Kidney glomerular epithelial cell (primary cell): ENCODE results near the gene PRRT1.
A peak's percentile ranks its signal among the peaks of the same experiment; 100 is the strongest.
"Not testable (repeated sequence)": the region's sequence is repeated elsewhere in the genome, so short reads cannot be mapped to it uniquely, and the experiment has no call there.

Experiments used
- DNase-seq: peaks from one replicate; lab custom pipeline; 2025; lab: John Stamatoyannopoulos, UW

Gene PRRT1

GRCh38 chr6:32120573-32121059, 31.1 kb downstream of the PRRT1 start:
- DNase-seq: no peak

- DNase-seq: peak; percentile 49
These were observed 32.7 kb downstream of the PRRT1 start for GRCh38 chr6:32118782-32119628.

GRCh38 chr6:32117461-32117860, 34.3 kb downstream of the PRRT1 start:
- DNase-seq: no peak

- no peak for DNase-seq
These were observed 35.1 kb downstream of the PRRT1 start for GRCh38 chr6:32116674-32117073.

- DNase-seq: no peak
These were observed 36.1 kb downstream of the PRRT1 start for GRCh38 chr6:32115623-32116022.

DNA sequence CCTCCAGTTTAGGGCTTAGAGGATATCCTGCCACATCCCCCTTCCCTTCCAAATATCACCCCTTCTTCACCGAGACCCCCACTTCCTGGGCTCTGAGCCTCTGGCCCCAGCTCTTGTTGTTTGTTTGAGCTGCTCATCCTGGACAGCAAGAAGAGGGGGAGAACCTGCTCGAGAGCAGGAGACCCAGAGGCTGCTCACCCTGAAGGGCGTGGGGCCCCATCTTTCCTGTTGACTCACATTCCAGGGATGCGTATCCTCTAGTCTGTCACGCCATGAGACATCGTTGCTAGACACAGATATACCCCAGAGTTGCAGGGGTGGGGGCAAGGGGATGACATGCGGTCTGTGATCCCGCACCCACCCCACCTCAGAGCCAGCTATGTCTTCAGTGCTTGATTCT, 36.9 kb downstream of the PRRT1 start:
- no peak for DNase-seq

GRCh38 chr6:32113386-32114352, 38.1 kb downstream of the PRRT1 start:
- DNase-seq: peak; percentile 27

- no peak for DNase-seq
These were observed 39.2 kb downstream of the PRRT1 start for GRCh38 chr6:32112431-32112980.

DNA sequence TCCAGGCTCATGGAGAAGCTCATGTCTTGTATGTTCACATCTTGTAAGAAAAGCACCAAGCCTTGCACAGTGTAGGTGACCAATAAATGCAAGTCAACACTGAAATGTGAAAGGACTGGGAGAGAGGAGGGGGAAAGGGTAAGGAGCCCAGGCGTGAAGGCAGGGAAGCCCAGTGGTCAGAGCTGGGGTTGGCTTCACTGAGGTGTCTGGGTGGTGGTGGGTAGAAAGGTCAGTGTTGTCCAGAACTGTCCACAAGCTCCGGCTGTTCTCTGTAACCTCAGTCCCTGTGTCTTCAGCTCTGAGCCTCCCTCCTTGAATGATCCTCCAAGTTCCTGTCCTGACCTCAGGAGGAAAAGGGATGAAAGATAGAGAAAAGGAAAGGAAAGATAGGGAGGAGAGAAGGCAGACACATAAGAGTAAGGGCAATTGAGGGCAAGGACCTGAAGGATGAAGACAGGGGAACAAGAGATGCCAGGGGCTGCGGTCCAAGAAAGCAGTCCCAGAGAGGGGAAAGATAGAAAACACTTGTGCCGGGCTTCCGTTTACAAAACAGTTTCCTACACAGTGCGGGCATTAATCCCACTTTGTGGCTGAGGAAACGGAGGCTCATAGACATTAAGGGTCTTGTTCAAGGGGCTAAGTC, 40.2 kb downstream of the PRRT1 start:
- no peak for DNase-seq

DNA sequence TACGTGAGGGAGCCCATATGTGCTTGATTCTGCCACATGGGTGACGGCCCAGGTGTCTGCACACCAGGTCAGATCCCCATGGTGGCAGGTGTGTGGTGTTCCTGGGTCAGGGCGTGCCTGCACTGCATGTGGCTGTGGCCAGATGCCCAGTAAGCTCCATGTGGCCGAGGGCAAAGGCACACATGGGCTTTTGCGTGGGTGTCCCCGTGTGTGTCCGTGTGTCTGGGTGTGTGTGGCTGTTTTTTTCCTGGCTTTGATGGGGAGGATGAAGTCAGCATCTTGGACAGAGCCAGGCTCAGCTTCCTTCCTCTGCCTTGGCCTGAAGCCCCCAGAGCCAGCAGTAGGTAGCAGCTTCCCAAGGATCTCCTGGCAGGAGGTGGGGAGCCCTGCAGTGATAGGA, 41.1 kb downstream of the PRRT1 start:
- no peak for DNase-seq

- DNase-seq: no peak
These were observed 42.0 kb downstream of the PRRT1 start for GRCh38 chr6:32109765-32110160.

DNA sequence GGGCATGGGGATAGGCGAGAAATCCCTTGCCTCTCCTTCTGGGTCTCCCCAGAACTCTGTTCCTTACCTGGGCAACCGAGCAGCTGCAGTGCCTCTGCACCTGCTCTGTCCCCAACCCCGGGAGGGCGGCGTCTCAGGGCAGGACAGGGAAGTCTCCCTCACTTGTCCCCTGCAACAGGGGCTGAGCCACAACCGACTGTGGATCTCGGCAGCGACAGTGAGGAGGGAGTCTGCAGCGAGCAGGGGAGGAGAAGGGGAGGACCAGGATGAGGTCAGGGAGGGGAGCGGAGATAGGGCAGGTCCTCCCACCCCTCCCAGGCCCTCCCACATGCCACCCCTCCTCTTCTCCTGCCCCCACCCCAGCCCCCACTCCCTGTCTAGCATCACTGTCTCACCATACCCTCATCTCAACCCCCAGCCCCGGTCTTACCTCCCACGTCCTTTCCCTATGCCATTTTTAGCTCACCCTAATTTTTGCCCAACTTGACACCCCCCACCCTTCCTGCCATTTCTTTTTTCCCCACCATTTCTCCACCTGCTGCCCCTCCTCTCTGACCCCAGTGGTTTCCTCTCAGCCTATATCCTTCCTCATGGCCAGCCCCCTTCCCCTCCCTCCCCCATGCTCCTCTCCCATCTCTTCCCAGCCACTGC, 42.5 kb downstream of the PRRT1 start, which contains the start of gene TNXB:
TSS of gene TNXB (minus strand) at position 225 of the 651 bp plus-strand sequence. CDS start 11,140 bp downstream, outside the sequence.
- no peak for DNase-seq

DNA sequence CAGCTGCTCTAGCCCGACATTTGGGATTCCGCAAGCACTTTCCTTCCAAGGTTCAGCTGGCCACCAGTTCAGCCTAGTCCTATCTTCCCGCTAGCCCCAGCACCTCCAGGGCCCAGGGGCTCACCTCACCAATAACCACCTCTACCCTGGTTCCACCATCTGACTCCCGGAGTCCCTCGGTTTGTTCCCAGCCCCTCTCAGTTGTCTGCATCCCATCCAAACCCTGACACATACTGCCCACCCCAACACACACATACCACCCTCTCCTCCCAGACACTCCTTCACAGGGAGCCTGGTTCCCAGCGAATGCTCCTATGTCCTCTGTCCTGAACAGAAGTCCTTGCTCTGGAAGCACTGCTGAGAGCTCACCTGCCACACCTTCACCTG, 43.0 kb downstream of the PRRT1 start:
- DNase-seq: no peak

DNA sequence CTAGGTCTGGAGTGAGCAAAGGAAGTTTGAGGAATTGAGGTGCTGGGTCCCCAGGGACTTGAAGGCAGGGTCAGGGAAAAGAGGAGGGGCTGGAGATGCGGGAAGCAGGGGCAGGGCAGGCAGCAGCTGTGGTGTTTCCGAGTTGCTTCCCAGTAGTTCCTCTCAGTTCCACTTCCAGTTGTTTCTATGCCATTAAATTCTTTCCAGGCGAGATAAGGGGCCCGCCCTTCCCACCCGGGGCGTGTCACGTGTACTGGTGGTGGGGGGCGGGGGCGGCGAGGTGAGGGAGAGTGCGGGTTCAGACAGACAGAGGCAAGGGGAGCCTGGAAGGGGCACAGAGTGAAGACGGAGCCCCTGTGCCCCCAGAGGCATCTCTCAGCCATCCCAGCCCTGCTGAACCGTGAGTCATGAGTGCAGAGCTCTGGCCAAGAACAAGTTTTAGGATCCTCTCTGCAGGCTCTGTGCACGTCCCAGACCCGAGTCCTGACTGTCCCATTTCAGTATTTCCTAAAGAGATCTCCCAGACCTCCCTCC, 43.6 kb downstream of the PRRT1 start:
- DNase-seq: no peak

GRCh38 chr6:32107406-32107805, 44.3 kb downstream of the PRRT1 start:
- DNase-seq: no peak

- no peak for DNase-seq
These were observed 46.3 kb downstream of the PRRT1 start for GRCh38 chr6:32105433-32105832.

- DNase-seq: no peak
These were observed 49.5 kb downstream of the PRRT1 start for GRCh38 chr6:32102255-32102654.

DNA sequence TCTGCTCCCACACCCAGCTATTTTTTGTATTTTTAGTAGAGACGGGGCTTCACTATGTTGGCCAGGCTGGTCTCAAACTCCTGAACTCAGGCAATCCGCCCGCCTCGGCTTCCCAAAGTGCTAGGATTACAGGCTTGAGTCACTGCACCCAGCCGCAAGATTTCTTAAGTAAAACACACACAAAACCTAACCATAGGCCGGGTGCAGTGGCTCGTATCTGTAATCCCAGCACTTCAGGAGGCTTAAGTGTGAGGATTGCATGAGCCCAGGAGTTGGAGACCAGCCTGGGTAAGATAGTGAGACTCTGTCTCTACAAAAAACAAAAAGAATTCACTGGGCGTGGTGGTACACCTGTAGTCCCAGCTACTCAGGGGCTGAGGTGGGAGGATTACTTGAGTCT, 51.5 kb downstream of the PRRT1 start:
- DNase-seq: not testable (repeated sequence)
